A673 (cell line): ENCODE data around the gene ADGRD1.

Source experiments
- EZH2 ChIP-seq: fragments of 200-600 bp; sonication (generic); IDR thresholded peaks from 2 replicates; pipeline ENCODE4 v1.6.1; 2017; ENCODE audit warnings: borderline replicate concordance, low read depth, mild to moderate bottlenecking, mixed read lengths, antibody characterized with exemption, low read length; ENCODE audit not compliant: poor library complexity, severe bottlenecking
- TF ChIP-seq, protein P1 (sequence below): fragments of 300-800, 200-600 bp; sonication (generic); conservative IDR thresholded peaks from 2 replicates; pipeline ENCODE4 v1.5.1; 2017; ENCODE audit warnings: low read depth, mild to moderate bottlenecking, antibody characterized with exemption, low read length, moderate library complexity, mixed read lengths

DNA sequence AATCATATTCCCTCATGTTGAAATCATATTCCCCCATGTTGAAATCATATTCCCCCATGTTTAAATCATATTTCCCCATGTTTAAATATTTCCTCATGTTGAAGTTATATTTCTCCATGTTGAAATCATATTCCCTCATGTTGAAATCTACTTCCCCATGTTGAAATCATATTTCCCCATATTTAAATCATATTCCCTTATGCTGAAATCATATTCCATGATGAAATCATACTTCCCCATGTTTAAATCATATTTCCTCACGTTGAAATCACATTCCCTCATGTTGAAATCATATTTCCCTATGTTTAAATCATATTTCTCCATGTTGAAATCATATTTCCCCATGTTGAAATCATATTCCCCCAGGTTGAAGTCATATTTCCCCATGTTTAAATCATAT is 34.6 kb upstream of the ADGRD1 start:
- TF ChIP-seq, protein P1, sequence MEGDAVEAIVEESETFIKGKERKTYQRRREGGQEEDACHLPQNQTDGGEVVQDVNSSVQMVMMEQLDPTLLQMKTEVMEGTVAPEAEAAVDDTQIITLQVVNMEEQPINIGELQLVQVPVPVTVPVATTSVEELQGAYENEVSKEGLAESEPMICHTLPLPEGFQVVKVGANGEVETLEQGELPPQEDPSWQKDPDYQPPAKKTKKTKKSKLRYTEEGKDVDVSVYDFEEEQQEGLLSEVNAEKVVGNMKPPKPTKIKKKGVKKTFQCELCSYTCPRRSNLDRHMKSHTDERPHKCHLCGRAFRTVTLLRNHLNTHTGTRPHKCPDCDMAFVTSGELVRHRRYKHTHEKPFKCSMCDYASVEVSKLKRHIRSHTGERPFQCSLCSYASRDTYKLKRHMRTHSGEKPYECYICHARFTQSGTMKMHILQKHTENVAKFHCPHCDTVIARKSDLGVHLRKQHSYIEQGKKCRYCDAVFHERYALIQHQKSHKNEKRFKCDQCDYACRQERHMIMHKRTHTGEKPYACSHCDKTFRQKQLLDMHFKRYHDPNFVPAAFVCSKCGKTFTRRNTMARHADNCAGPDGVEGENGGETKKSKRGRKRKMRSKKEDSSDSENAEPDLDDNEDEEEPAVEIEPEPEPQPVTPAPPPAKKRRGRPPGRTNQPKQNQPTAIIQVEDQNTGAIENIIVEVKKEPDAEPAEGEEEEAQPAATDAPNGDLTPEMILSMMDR, result no peak
- TF ChIP-seq EZH2, result no peak
